ENCODE results near the gene TMEM176B. TPM values are rescaled to one million over a fixed set of nuclear protein-coding genes. Genes with fewer than 3 reads are reported as not detected.

TMEM176B gene
- total and polyA plus RNA-seq, 3 donors from 2014 or later = 3.9 to 69.3 (median 6.6) TPM

- Histone ChIP-seq H3K27ac (no peak overlapping the region), H3K4me3 (no peak overlapping the region), H3K9me3 (no peaks in the 10 kb centered on the region), H3K36me3 (ENCODE audit: low read depth, missing control alignments) (no peaks in the 10 kb centered on the region), H3K4me1 (no peaks in the 10 kb centered on the region), H3K27me3 (no peaks in the 10 kb centered on the region)
- WGBS, 2 donors = 60 to 74% methylated on average over 4 of the region's 4 CpGs
- intact Hi-C loops (cut with DNase I; ENCODE audit: low total_unique reads) = loop anchor here (5.0 kb wide), 1 partner anchor 308 kb away; no protein-coding TSS in a partner anchor
- DNase-seq = no peak
- TF ChIP-seq POLR2A (IDR thresholded peaks at IDR 0.05) (no peak), CTCF (IDR thresholded peaks at IDR 0.05) (no peak)
Observed at GRCh38 chr7:150755473-150756099, 44.6 kb downstream of the TMEM176B start.

- Histone ChIP-seq H3K27ac (no peak overlapping the region), H3K4me1 (no peaks in the 10 kb centered on the region), H3K4me3 (no peak overlapping the region), H3K9me3 (no peaks in the 10 kb centered on the region), H3K27me3 (no peaks in the 10 kb centered on the region), H3K36me3 (ENCODE audit: low read depth, missing control alignments) (no peaks in the 10 kb centered on the region)
- TF ChIP-seq POLR2A (IDR thresholded peaks at IDR 0.05) (no peak), CTCF (IDR thresholded peaks at IDR 0.05) (no peak)
- intact Hi-C loops (cut with DNase I; ENCODE audit: low total_unique reads) = loop anchor here (5.0 kb wide), 1 partner anchor 308 kb away; no protein-coding TSS in a partner anchor
- DNase-seq = no peak
Observed at GRCh38 chr7:150754951-150755350, 45.2 kb downstream of the TMEM176B start.

- TF ChIP-seq POLR2A (IDR thresholded peaks at IDR 0.05) (no peak), CTCF (IDR thresholded peaks at IDR 0.05) (no peak)
- H3K4me3 ChIP-seq = no peak overlapping the region
- H3K9me3 ChIP-seq = no peaks in the 10 kb centered on the region
- no peaks in the 10 kb centered on the region for H3K36me3 ChIP-seq (ENCODE audit: low read depth, missing control alignments)
- intact Hi-C loops (cut with DNase I; ENCODE audit: low total_unique reads) = no loop called here
- no peaks in the 10 kb centered on the region for H3K27me3 ChIP-seq
- whole genome bisulfite sequencing, 2 donors = 47 to 55% methylated on average over 3 of the region's 3 CpGs
- no peak for DNase-seq
- no peak overlapping the region for H3K27ac ChIP-seq
- no peaks in the 10 kb centered on the region for H3K4me1 ChIP-seq
Observed at GRCh38 chr7:150753826-150754603, 46.1 kb downstream of the TMEM176B start.

- Histone ChIP-seq H3K9me3 (no peaks in the 10 kb centered on the region), H3K4me1 (no peaks in the 10 kb centered on the region), H3K27me3 (no peaks in the 10 kb centered on the region), H3K4me3 (no peak overlapping the region), H3K36me3 (ENCODE audit: low read depth, missing control alignments) (no peaks in the 10 kb centered on the region), H3K27ac (no peak overlapping the region)
- intact Hi-C loops (cut with DNase I; ENCODE audit: low total_unique reads) = no loop called here
- TF ChIP-seq CTCF (IDR thresholded peaks at IDR 0.05) (no peak), POLR2A (IDR thresholded peaks at IDR 0.05) (no peak)
- DNase-seq = no peak
- 49 to 66% methylated on average over 6 of the region's 6 CpGs for WGBS, 2 donors
Observed at GRCh38 chr7:150753239-150753638, 46.9 kb downstream of the TMEM176B start.

Measured in testis (tissue), 3 donors.